SK-N-SH (cell line): ENCODE data around the gene TPST2.

ENCODE experiments used
- EP300 ChIP-seq, 2 experiments: IDR thresholded peaks; 2 replicates each; pipeline versions ENCODE4 v1.4.0 to v1.6.1; 2012; ENCODE audit warnings: borderline replicate concordance in 1 of 2, low read depth in 1 of 2, low read length in 1 of 2
- EZH2phosphoT487 ChIP-seq: fragments of 200-600 bp; sonication (generic); IDR thresholded peaks from 2 replicates; pipeline ENCODE4 v1.6.1; 2017; ENCODE audit warnings: low read depth, mixed run types, mild to moderate bottlenecking, antibody characterized with exemption, moderate library complexity, borderline replicate concordance
- FOXJ3 ChIP-seq: sonication (generic); formaldehyde crosslinking; IDR thresholded peaks from 2 replicates; pipeline ENCODE4 v1.5.1; 2020; ENCODE audit warnings: mild to moderate bottlenecking, missing genetic modification reagents
- JUND ChIP-seq: IDR thresholded peaks from 2 replicates; pipeline ENCODE4 v1.4.0; 2012
- MXI1 ChIP-seq: IDR thresholded peaks from 2 replicates; pipeline ENCODE4 v1.6.1; 2012; ENCODE audit warnings: mild to moderate bottlenecking, low read depth, low read length, improper control_type of control experiment
- POLR2AphosphoS5 ChIP-seq: IDR thresholded peaks from 2 replicates; pipeline ENCODE4 v1.6.1; 2012; ENCODE audit warnings: low read depth, low read length
- RAD21 ChIP-seq: IDR thresholded peaks from 2 replicates; pipeline ENCODE4 v1.6.1; 2012; ENCODE audit warnings: mild to moderate bottlenecking, low read length
- RFX5 ChIP-seq: IDR thresholded peaks from 2 replicates; pipeline ENCODE4 v1.6.1; 2012; ENCODE audit warnings: mild to moderate bottlenecking, improper control_type of control experiment, low read length
- SIN3A ChIP-seq: IDR thresholded peaks from 2 replicates; pipeline ENCODE4 v1.6.1; 2012; ENCODE audit warnings: low read depth, mild to moderate bottlenecking, low read length, moderate library complexity, borderline replicate concordance
- SMC3 ChIP-seq: IDR thresholded peaks from 2 replicates; pipeline ENCODE4 v1.6.1; 2012; ENCODE audit warnings: low read depth, low read length, improper control_type of control experiment
- TCF12 ChIP-seq: IDR thresholded peaks from 2 replicates; pipeline ENCODE4 v1.4.0; 2012
- TF ChIP-seq, protein P1 (sequence below): fragments of 200-600 bp; sonication (generic); IDR thresholded peaks from 2 replicates; pipeline ENCODE4 v1.6.1; 2017; ENCODE audit warnings: antibody characterized with exemption, mild to moderate bottlenecking, moderate library complexity
- TF ChIP-seq, protein P2 (sequence below): IDR thresholded peaks from 2 replicates; pipeline ENCODE4 v1.4.0; 2012; ENCODE audit warnings: low read depth

DNA sequence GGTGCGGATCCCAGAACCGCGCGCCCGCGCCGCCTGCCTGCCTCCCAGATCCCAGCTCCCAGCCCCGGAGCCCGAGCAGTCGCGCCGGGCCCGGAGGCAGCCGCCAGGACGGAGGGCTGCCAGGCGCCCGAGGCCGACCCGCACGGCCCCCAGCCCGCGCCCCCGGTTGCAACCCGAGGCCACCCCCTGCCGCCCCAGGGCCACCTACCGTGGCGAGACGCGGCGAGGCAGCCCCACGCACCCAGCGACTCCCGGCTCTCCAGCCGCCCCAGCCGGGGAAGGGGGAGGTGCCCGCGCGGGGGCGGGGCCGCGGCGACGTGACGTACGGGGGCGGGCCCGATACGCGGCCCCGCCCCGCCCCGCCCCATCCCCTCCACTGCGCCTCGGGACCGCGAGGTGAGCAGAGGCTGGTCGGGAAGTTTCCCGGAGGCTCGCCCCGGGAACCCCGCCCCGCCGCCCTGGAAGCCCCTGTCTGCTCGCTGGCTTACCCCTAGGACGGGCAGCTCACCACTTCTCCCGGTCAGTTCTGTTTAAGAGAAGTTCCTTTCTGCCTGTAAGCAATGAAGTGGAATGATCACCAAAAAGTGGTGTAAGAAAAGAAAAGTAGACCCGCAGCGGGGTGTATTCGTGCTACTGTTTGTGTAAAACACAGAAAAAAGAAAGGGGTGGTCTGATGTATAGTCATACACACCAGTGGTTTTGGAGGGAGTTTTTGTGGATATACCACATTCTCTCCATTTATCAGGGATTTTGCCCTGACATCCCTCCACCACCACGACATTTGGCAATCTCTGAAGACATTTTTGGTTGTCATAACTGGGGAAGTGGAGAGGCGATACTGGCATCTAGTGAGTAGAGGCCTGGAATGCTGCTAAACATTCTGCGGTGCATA, at the start of gene TPST2:
- peak; percentile 79 for TF ChIP-seq POLR2AphosphoS5
- TF ChIP-seq SIN3A = no peak; the same call in 1 of the 2 replicates
- TF ChIP-seq, protein P1, sequence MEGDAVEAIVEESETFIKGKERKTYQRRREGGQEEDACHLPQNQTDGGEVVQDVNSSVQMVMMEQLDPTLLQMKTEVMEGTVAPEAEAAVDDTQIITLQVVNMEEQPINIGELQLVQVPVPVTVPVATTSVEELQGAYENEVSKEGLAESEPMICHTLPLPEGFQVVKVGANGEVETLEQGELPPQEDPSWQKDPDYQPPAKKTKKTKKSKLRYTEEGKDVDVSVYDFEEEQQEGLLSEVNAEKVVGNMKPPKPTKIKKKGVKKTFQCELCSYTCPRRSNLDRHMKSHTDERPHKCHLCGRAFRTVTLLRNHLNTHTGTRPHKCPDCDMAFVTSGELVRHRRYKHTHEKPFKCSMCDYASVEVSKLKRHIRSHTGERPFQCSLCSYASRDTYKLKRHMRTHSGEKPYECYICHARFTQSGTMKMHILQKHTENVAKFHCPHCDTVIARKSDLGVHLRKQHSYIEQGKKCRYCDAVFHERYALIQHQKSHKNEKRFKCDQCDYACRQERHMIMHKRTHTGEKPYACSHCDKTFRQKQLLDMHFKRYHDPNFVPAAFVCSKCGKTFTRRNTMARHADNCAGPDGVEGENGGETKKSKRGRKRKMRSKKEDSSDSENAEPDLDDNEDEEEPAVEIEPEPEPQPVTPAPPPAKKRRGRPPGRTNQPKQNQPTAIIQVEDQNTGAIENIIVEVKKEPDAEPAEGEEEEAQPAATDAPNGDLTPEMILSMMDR = no peak
- no peak for TF ChIP-seq SMC3
- no peak for TF ChIP-seq FOXJ3 (CRISPR knock-in tag)
- no peak for TF ChIP-seq EZH2phosphoT487
- no peak for TF ChIP-seq MXI1
- TF ChIP-seq RAD21 = no peak
- no peak for TF ChIP-seq TCF12
- no peak for TF ChIP-seq JUND
- TF ChIP-seq, protein P2, sequence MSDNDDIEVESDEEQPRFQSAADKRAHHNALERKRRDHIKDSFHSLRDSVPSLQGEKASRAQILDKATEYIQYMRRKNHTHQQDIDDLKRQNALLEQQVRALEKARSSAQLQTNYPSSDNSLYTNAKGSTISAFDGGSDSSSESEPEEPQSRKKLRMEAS = no peak
- TF ChIP-seq EP300 (IDR thresholded peaks at IDR 0.05; ENCODE audit: borderline replicate concordance in 1 of 2, low read depth in 1 of 2, low read length in 1 of 2) = no peak
- no peak for TF ChIP-seq RFX5
